HG02870 (cell line): ENCODE measurements around the gene KRT35.

ENCODE experiments used
- ATAC-seq: cut with Tn5 transposase; IDR thresholded peaks from one replicate; pipeline ENCODE4 v1.9.1; 2021; ENCODE audit warnings: mild to moderate bottlenecking, moderate library complexity; ENCODE audit not compliant: unreplicated experiment

The KRT35 gene

DNA sequence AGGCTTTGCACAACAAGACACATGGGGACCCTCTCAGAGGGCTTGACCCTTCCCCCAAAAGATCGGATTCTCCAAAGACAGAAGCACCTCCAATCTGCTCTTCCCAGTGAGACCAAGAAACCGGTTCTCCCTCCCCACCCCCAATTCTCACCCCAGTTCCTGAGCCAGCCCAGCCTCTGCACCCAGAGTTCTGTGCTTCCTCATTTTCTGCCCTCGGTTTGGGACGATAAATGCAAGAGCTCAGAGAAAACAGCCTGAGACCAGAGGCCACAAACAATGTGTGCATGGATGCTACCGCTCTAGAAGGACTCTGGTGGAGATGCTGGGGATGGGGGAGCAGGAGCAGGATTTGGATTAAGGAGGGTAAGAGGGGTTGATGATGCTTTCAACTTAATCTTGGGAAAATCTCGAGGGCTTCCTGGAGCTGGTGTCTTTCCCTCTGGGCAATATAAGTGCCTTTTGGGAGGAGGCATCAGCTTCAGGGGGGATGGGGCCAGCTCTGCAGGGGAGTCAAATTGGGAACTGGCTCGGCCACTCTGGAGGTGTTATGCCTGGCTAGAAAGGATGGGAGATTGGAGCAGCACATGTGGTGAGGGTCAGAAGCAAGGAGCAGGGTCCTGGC is 31.7 kb upstream of the KRT35 start:
- ATAC-seq = no peak

GRCh38 chr17:41511716-41512115 is 30.8 kb upstream of the KRT35 start:
- no peak for ATAC-seq

DNA sequence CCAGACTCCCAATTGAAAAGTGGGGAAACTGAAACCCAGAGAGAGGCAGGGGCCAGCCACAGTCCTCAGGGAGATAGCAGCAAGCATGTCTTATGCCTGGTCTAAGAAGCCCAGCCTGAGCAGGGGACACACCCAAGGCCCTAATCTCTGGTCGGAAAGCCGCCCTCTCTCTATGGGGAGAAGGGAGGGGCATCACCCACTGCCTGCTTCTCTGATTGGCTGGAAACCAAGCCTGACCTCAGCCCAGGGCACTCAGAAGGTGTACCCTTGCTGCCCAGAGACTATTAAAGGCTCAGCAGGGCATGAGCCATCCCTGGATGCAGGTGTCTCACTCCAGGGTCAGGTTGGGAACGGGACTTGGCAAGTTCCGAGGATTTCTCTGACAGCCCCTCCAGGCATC is 30.2 kb upstream of the KRT35 start:
- ATAC-seq = no peak

GRCh38 chr17:41510251-41511065 is 29.5 kb upstream of the KRT35 start:
- no peak for ATAC-seq

DNA sequence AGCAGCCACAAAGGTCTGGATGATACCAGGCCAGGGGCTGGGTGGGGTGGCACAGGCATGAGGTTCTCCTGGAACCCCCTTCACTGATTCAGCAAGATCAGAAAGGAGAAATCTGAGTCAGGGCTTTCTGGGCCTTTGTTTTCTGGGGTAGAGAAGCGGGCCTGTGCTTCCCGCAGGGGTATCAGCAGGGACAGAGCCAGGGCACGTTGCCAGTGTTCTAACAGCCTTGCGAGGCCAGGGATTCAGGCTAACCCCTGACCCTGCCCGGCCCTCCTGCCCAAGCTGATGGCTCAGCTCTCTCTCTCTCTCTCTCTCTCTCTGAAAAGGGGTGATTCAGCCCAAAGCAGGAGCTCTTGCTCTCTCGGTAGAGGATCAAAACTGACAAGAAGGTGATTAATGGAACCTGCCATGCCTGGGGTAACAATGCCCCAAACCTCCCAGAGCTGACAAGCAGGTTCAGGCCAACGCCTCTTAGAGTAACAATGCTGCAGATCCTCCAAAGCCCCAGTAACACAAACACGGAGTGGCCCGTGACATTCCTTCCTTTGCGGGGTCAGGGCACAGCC is 26.4 kb upstream of the KRT35 start:
- no peak for ATAC-seq

- no peak for ATAC-seq
Observed at GRCh38 chr17:41505809-41506767, 25.1 kb upstream of the KRT35 start.

DNA sequence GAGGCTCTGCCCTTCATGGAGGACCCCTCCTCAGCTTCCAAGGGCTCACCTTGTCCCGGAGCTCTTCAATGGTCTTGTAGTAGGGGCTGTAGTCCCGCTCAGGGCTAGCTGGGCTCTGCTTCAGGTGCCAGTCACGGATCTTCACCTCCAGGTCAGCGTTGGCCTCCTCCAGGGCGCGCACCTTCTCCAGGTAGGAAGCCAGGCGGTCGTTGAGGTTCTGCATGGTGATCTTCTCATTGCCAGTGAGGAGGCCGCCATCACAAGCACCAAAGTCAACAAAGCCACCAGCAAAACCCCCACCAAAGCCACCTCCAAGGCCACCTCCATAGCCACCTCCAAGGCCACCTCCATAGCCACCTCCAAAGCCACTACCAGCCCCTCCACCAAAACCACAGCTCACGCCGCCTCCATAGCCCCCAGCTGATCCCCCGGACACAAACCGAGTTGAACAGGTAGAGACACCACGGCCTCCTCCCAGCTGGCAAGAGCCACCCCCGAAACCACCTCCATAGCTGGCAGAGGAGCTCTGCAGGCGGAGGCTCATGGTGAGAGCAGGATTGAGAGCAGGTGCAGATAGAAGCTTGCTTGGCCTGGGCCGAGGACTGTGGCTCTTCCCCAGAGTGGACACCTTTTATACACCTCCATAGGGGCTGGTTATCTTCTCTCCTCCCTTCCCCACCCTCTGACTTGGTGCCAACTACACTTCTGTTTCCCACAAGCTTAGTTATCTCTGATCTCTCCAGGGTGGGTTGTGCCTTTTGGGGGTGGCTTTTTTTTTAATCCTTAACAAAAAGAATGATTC is 24.3 kb upstream of the KRT35 start, which contains the start of gene KRT13:
KRT13 (minus strand) TSS at position 606 of the 802 bp plus-strand sequence; CDS start at position 544, 62 bp downstream.
- no peak for ATAC-seq

DNA sequence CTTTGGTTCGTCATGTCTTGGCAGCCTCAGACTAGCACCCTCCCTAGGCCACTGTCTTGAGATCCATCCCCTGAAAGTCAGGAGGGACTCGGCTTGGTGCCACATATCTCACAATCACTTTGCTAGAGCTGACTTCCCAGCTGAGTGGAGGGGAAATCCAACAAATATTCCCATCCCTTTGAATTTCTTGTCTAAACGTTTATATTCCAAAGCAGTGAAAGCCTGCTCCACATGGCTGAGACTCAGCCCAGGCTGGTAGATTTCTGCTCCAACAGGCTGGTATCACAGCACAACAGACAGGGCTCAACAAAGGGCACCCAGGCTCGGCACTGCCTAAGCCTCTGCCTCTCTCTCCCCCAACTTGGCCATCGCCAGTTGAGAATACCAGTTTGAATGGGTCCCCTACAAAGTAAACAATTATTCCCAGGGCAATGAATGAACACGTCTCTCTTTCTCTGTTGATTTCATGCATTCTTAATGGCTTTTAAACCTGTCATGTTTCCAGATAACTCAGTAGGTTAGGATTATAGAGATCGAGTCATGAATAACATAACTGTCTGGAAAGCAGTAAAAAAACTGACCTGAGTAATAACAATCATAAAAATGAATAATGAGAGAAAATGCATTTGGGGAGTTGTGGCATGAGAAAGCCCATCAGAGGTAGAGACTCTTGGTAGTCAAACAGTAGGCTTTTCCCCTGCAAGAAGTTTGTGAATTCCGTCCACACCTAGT is 23.5 kb upstream of the KRT35 start:
- ATAC-seq = no peak

GRCh38 chr17:41503202-41503601 is 22.3 kb upstream of the KRT35 start:
- ATAC-seq = no peak

DNA sequence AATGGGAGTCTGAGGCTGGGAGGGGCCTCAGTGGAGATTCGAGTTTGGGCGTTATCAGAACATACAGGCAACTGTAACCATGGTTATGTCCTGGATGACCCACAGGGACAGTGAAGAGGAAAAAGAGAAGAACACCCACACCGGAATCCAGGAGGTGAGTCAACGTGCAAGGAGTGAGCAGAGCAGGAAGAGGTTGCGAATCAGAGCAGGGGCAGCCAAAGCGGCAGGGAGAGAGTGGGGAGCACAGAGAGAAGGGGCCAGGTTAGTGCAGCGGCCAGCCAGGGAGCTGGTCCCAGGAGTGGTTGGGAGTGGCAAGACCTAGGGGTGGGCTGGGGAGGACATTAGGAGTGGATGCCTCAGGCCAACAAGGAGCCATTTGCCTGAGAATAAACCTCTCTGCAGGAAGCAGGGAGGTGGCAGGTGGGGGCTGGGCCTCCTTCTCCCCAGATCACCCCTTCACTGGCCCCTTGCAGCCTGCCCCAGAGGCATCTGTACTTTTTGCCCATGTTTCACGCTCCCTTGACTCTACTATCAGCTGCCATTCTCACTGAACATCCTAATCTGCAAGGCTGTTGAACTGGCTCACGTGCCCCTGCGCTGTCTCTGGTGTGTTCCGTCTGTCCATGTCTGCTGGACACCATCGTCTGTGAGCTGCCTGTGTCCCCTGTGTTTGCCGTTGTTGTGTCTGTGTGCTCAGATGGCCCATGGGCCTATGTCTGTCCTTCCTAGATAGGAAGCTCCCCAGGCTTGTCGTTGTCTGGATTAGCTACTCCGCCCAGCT is 19.4 kb upstream of the KRT35 start:
- ATAC-seq = no peak

DNA sequence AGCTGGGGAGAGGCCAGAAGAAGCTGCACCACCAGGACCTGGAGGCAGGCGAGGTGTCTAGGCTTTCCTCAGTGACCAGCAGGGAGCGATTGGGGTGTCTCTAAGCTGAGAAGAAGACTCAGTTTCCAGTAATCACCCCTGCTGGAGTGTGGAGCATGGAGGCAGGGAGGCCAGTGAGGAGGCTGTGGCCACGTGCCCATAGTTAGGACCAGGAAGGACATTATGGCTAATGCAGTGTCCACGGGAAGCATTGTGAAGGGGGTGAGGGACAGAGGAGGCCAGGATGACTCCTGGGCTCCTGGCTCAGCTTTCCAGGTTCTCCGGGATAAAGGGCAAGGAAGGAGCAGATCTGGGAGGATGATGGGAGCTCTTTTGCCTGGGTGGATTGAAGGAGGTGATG is 18.8 kb upstream of the KRT35 start:
- ATAC-seq = no peak

DNA sequence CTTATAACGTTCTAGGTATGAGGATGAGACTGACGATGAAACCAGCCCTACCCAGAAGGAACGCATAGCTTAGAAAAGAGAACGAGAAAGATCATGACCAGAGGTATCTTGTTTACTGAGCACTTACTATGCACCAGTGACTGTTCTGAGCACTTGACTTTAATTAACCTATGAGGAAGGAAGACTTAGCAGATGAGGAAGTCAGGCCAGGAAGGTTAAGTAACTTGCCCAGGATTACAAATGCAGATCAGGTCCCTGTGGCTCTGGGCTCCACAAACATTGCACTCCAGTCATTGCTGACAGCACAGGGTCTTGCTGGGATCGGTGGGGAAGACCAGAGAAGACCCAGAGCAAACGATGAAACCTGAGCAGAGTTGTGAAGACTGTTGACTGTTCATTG is 17.3 kb upstream of the KRT35 start:
- ATAC-seq = no peak

GRCh38 chr17:41496803-41497484 is 16.0 kb upstream of the KRT35 start:
- ATAC-seq = no peak

DNA sequence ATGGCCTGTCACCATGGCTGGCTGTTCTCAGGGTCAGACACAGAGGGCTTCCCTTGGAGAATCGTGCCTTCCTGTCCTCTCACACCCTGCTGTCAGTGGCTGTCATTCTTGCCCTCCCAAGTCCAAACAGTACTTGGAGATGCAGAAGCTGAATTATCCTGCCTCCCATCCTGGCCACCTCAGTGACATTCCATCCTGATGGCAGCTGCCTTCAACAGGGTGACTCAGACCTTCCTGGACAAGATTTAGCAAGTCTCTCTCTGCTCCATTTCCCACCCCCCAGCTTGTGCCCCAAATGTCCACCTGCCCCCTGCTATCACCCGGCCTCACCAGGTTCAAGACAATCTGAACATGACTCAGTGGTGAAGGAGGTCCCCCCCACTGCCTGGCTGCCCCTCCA is 13.6 kb upstream of the KRT35 start:
- ATAC-seq = no peak

GRCh38 chr17:41492771-41493170 is 11.8 kb upstream of the KRT35 start:
- ATAC-seq = no peak

- ATAC-seq = no peak
Observed at GRCh38 chr17:41492351-41492750, 11.4 kb upstream of the KRT35 start.

- no peak for ATAC-seq
Observed at GRCh38 chr17:41491476-41491875, 10.5 kb upstream of the KRT35 start.
